Measurements from ENCODE around the gene SLC22A23. TPM values are rescaled to one million over a fixed set of nuclear protein-coding genes. Genes with fewer than 3 reads are reported as not detected.

The SLC22A23 gene
- total and polyA plus RNA-seq, 2 of the 4 experiments (the other 2 are of a cell fraction): 0.72 to 1.6 TPM

- TF ChIP-seq RFX5 (IDR thresholded peaks at IDR 0.05; ENCODE audit: low read depth, low read length) (no peak), CEBPB (IDR thresholded peaks at IDR 0.05; ENCODE audit: low read depth, low read length) (no peak)
Measured at GRCh38 chr6:3410385-3411360, 46.2 kb downstream of the SLC22A23 start (continued).

- no TSS peak for BruUV-seq (replicated peaks)
- Histone ChIP-seq H3K4me2 (ENCODE audit: low read depth, low read length) (no peak overlapping the region), H3K27me3 (ENCODE audit: control insufficient read depth, insufficient read depth, low read length) (peaks cover 17% of the 10 kb centered on the region), H4K20me1 (ENCODE audit: insufficient read depth, low read length) (no peaks in the 10 kb centered on the region), H3K79me1 (ENCODE audit: low read depth in 1 of 2, low read length in 2 of 2) (no peaks in the 10 kb centered on the region), H3K9me1 (ENCODE audit: insufficient read depth, low read length) (no peaks in the 10 kb centered on the region), H4K5ac (ENCODE audit: low read depth, low read length) (no peak overlapping the region), H3K23ac (ENCODE audit: low read depth, low read length) (no peak overlapping the region), H3K36me3 (ENCODE audit: control insufficient read depth, insufficient read depth, low read length) (no peaks in the 10 kb centered on the region), H2BK20ac (ENCODE audit: low read depth, low read length) (no peak overlapping the region), H2BK120ac (ENCODE audit: low read depth, low read length) (no peak overlapping the region), H2AK5ac (ENCODE audit: low read depth, low read length) (no peak overlapping the region), H3K4me1 (ENCODE audit: control insufficient read depth, insufficient read depth, low read length) (no peaks in the 10 kb centered on the region), H3K4me3 (ENCODE audit: insufficient read depth, low read depth, low read length) (no peak overlapping the region), H3K27ac (ENCODE audit: insufficient read depth, low read length) (no peak overlapping the region), H2BK5ac (ENCODE audit: low read depth, low read length, poor library complexity, severe bottlenecking) (no peak overlapping the region), H3K56ac (ENCODE audit: extremely low read depth, insufficient read depth, low read length) (no peak overlapping the region), H3K9ac (ENCODE audit: low read depth, low read length) (no peak overlapping the region), H2AK9ac (replicated peaks; ENCODE audit: low read depth, low read length, poor library complexity) (no peak overlapping the region), H2AFZ (replicated peaks; ENCODE audit: low read length, poor library complexity) (no peak overlapping the region), H3K14ac (replicated peaks; ENCODE audit: low read depth, low read length) (no peak overlapping the region), H3K4ac (ENCODE audit: low read depth, low read length) (no peak overlapping the region), H3K9me3 (ENCODE audit: control insufficient read depth, insufficient read depth, low read length) (peaks cover 7% of the 10 kb centered on the region), H2BK15ac (ENCODE audit: low read depth, low read length) (no peak overlapping the region), H4K8ac (ENCODE audit: low read depth in 2 of 2, low read length in 2 of 2) (no peak overlapping the region), H4K91ac (ENCODE audit: insufficient read depth, low read depth, low read length) (no peak overlapping the region), H3K18ac (ENCODE audit: low read depth, low read length) (no peak overlapping the region)
- POLR2A ChIA-PET (ENCODE audit: unreplicated experiment): no interaction called here
- intact Hi-C loops (cut with micrococcal nuclease) (loop anchor here (5.0 to 10.0 kb wide), 2 partner anchors 128 to 585 kb away; no protein-coding TSS in a partner anchor), dilution Hi-C loops (cut with HindIII; ENCODE audit: low sequenced_read_pairs, unreplicated experiment) (no loop called here), in situ Hi-C loops (cut with MboI; ENCODE audit: low sequenced_read_pairs) (loop anchor here (5.0 kb wide), 1 partner anchor 322 kb away; no protein-coding TSS in a partner anchor)
- ATAC-seq (ENCODE audit: low read depth): no peak
- TF ChIP-seq ELK1 (IDR thresholded peaks at IDR 0.05; ENCODE audit: borderline replicate concordance, low read depth, low read length) (no peak), CEBPB (IDR thresholded peaks at IDR 0.05; ENCODE audit: low read depth, low read length) (peak; percentile 82), FOS (IDR thresholded peaks at IDR 0.05; ENCODE audit: low read depth, low read length) (no peak), BHLHE40 (IDR thresholded peaks at IDR 0.05; ENCODE audit: low read depth, low read length) (no peak), CTCF (conservative IDR thresholded peaks at IDR 0.05; ENCODE audit: low read depth, low read length) (no peak)
- WGBS, 2 experiments (ENCODE audit: extremely low coverage in 2 of 2, insufficient read length in 1 of 2): 92% methylated on average over 2 of the region's 13 CpGs; no CpG with 5 or more reads in 1 of the 2 experiments
- CTCF ChIA-PET: interaction anchor here (1.0 to 1.1 kb wide), 2 partner anchors 63 to 70 kb away, joined by 3 to 4 read pairs; no protein-coding TSS in a partner anchor
- DNase-seq: no peak
Measured at GRCh38 chr6:3409699-3410384, 47.0 kb downstream of the SLC22A23 start.
